ENCODE measurements around the gene NCBP1. TPM values are rescaled to one million over a fixed set of nuclear protein-coding genes. Genes with fewer than 3 reads are reported as not detected.
"Not testable (repeated sequence)": the region's sequence is repeated elsewhere in the genome, so short reads cannot be mapped to it uniquely, and the experiment has no call there.

The NCBP1 gene
- total RNA-seq, 1 donor from 2014 or later: 37.4 TPM

DNA sequence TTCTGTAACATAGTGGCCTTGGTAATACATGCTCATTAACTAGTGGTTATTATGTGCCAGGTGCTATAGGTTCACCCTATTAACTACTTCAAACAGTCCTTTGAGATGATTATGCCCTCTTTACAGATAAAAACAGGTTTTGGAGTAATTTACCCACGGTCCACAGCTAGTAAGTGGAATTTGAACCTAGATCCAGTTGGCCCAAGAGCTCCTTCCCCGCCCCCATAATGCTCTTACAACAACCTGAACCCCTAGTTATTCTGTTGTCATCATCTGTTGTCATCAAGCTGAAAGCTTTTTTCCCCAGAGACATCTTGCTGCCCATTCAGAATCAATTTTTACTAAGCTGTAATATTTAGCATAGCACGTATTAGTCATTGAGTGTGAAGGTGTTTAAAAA is 40.3 kb downstream of the NCBP1 start:
- no peak for DNase-seq (ENCODE audit: low read depth)

DNA sequence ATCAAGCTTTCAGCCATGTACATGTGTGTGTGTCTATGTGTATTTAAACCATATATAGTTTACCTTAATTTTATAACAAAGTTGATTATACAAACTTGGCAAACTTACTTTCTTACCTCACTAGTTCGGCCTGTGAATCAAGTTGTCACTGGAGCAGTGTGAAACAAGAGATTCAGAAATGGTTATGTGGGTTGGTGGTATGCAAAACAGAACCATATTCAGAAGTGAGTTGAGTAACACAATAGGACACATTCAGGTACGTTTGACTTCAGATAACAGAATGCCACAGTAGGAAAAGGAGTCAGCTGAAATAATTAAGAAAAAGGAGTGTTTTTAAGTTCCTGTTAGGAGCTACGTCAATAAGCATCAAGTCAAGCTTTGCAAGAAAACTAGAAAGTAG is 42.0 kb downstream of the NCBP1 start:
- DNase-seq (ENCODE audit: low read depth): peak; percentile 22

DNA sequence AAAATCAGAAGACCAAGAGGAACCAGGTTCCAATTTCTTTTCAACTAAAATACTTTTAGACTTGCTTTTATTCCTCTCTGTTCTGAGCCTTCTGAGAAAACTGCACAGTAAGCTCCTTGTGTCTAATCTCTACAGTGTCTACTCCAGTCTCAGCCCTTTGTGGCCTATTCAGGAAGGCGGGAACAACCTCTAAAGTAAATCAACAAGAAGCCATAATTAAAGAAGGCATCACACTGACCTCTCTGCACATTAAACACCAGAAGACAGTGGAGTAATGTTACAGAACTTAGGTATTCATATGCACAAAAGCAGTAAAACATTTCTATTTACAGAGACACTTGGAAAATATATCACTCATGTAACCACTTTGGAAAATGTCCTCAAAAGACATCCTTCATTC is 48.6 kb downstream of the NCBP1 start:
- DNase-seq (ENCODE audit: low read depth): no peak

DNA sequence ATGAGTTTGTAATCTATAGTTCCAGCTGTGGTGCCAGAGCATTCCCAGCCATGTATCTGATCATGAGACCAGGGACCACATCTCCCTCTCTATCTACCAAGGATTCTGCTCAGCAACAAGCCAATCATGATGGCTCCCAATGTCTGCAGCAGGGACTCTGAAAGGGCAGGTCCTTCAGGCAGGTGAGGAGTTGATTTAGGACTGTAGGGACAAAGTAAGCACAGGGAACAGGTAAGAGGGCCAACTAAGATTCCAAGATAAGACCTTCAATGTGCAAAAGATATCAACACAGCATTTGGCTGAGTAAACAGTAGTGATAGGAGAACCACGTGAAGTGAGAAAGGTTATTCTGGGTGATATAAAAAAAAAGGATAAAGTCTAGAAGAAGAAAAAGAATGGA is 55.0 kb downstream of the NCBP1 start:
- no peak for DNase-seq (ENCODE audit: low read depth)

DNA sequence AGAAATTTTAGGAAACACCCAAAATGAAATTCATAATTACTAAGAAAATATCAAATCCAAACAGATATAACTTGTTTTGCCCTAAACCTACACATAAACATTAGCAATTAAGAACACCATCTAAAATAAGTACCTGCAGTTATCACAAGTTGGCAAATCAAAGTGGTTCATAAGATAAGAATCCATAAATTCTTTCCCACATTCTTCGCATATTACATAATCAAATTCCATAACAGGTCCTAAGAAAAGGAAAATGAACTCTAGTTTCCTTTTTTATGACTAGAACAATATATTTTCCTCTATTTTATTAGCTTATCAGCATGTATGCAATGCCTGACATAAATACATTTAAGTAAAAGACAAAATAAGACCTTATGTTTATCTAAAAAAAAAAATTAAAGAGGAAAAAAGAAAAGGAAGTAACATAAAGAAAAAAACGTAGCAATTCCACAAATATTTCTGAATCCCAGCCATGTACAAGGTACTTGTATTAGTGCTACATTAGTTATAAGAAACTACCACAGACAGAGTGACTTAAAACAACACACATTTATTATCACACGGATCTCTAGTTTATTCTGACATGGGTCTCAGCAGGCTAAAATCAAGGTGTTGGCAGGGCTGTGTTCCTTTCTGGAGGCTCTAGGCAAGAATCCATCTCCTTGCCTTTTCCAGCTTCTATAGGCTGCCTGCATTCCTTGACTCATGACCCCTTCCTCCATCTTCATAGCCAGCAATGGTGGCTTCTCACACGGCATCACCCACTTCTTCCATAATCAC is 56.0 kb downstream of the NCBP1 start:
- DNase-seq (ENCODE audit: low read depth): no peak

DNA sequence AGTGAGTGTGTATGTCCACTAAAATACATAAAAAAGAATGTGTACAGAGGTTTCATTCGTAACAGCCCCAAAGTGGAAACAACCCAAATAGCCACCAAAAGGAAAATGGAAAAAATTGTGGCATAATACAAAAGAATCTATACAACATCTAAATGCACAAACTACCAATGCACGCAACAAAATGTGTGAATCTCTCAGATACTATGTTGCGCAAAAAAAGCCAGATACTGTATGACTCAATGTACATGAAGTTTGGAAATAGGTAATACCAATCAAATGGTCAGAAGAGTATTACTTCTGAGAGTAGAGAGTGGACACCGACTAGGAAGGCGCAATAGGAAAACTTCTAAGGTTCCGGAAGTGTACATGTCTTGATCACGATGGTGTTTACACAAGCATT is 61.1 kb downstream of the NCBP1 start:
- no peak for DNase-seq (ENCODE audit: low read depth)

DNA sequence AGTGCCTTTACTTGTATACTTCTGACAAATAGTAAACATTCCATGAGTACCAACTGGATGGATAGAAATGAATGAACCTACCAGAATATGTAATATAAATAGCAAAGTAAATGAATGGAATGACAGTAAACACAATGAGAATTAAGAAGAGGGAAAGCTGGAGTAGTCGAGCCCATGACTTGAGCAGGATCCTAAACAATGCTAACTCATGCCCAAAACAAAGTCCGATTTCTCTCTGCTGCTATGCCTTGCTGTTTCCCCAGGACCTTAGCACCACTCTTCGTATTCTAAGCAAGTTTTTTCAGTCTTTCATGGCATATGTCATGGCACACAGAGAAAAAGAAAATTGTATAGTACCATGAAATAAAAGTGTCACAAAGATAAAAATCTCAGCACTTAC is 61.8 kb downstream of the NCBP1 start:
- DNase-seq (ENCODE audit: low read depth): no peak

DNA sequence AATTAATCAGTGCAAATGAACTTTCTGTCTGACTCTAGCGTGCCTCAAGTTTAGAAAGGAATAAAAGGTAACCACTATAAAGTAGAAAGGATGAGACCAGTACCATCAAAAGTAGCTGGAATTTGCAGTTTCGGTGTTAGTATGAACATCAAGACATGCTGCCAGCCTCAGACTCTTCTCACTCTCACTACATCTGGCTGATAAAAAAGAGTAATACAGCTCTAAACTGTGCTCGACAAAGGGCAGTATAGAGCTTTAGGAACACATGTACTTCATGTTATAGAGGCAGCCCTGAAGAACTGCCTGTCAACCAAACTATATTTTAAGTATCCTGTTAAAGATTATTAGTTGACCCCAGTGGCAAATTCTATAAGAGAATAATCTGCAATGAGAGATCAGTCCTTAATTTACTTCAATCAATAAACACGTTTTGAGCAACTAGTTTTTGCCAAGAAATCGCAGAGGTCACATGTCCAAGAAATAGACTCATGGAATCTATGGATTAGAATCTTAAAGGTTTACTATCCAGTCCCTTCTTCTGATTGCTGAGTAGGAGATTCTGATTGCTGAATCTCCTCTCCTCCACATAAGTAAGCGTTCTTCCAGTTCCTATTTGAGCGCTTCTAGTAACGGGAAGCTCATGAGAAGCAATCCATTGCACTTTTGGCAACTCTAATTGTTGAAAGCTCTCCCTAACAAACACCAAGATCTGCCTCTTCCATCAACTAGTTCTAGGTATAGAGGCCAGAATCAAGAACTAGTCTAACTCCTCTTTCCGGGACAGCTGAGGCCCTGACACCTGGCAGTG is 62.6 kb downstream of the NCBP1 start:
- DNase-seq (ENCODE audit: low read depth): no peak

DNA sequence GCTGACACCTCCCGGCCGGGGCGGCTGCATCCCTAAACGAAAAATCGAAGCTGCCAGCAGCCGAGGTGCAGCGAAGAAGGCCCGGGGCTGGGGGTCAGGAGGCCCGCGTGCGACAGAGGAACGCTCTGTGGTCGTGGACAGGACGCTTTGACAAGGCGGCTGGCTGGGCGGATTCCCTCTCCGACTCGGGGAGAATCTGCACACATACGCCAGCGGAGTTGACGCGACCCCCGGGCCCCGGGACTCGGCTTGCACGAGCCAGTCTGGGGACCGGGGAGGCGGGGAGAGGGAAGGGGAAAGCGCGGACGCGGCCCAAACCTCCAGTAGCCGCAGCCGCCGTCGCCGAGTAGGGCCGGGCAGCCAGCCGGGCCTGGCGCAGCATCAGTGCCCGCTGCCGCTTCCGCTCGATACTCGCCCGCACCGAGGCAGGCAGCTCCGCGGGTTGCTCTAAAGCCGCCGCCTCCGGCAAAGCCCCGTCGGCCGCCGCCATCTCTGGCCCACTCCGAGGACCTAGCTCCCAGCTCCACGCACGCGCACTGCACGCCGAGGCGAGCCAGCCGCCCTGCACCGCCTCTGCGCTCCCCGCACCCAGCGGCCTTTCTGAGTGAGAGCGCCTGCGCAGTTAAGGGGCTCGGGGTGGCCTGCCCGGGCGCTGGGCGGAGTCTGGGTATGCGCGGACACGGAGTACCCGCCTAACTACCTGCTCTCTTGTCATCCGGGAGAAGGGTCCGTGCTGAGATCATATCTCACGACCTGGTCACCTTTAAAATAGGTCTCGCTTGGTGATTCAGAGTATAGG is 63.4 kb downstream of the NCBP1 start, which contains the start of gene XPA:
Gene XPA, minus strand, starts transcription at position 538 of the 799 bp plus-strand sequence. Its CDS starts 48 bp downstream, at position 490.
- DNase-seq (ENCODE audit: low read depth): peak; percentile 98

DNA sequence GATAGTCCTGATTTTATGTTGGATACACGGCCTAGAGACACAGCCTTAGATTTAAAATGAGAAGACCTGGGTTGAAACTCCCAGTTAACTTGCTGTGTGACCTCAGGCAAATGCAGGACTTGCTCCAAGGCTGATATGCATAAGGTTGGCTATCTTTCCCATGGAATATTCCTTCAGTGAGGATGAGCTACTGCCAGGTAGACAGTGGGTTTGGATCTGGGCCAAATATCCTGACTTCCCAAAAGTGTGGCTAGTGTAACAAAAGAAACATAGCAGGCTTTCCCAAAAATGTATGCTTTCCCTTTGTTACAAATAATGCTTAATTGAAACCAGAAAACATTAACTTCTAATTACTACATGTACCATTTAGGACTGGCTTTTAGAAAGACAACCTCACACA is 64.2 kb downstream of the NCBP1 start:
- DNase-seq (ENCODE audit: low read depth): no peak

DNA sequence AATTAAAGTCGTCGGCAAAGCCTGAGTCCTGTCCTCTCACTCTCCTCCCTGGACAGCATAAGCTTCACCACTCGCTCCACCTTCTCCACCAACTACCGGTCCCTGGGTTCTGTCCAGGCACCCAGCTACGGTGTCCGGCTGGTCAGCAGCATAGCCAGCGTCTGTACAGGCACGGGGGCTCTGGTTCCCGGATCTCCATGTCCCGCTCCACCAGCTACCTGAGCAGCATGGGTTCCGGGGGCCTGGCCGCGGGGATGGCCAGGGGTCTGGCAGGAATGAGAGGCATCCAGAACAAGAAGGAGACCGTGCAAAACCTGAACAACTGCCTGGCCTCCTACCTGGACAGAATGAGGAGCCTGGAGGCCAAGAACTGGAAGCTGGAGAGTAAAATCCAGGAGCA is 65.2 kb downstream of the NCBP1 start:
- no peak for DNase-seq (ENCODE audit: low read depth)

DNA sequence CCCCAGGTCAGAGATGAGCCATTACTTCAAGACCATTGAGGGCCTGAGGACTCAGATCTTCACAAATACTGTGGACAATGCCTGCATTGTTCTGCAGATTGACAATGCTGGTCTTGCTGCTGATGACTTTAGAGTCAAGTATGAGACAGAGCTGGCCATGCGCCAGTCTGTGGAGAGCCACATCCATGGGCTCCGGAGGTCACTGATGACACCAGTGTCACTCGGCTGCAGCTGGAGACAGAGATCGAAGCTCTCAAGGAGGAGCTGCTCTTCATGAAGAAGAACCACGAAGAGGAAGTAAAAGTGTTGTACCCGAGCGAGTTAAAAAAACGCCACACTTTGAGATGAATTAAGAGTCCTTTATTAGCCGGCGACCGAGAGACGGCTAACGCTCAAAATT is 65.7 kb downstream of the NCBP1 start:
- DNase-seq (ENCODE audit: low read depth): peak; percentile 17

DNA sequence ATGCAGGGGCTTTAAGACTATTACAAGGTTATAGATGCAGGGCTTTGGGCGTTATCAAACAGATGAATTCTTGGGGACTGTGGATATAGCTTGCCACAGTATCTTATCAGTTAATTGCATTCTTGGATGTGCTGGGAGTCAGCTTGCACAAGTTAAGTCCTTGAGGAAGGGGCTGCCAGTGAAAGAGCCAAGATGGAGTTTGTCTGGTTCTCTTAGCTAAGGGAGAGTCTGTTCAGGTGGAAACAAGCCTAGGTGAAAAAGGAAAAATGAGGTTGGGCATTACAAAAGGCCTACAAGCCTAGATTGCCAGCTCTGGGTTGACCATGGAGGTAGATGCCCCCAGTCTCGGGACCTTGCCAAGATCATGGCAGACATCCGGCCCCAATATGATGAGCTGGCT is 66.2 kb downstream of the NCBP1 start:
- not testable (repeated sequence) for DNase-seq (ENCODE audit: low read depth)

DNA sequence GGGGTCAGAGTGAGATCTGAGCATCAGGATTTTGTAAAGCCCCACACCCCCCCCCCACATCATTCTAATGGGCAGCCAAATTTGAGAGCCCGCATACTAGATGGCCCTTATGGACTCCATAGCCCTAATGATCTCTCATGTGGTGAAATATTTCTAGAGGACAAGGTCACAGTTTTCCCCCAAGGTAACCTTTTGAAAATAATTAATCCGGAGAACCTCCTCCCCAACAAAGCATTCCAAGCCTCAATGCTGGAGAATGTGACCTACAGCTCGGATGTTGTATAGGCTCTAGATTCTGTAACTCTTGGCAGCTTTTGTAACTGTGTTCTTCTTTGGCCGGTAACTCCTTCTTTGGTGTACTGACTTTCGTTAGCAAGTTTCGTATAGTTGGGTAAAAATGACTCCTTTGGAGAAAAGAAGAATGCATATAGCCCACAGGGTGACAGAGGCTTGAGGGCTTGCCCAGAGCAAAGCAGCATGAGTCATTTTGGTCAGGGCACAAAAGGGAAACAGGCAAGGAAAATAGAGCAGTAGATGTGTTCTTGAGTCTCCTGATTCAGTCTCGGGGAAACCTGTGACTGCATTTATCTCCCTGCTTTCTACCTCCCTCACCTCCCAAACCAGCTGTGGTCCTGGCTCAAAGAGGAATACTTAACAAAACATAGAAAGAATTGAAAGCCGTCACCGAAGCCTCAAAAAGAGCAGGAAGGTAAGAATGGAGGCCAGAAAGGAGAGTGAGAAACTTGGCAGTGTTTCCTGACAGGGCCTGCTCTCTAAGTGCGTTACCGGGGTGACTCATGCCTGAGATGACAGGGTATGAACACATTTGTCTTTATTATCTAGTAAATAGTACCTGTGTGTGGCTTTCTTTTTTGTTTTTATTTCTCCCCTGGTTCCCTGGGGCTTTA is 70.1 kb downstream of the NCBP1 start:
- peak; percentile 87 for DNase-seq (ENCODE audit: low read depth)

DNA sequence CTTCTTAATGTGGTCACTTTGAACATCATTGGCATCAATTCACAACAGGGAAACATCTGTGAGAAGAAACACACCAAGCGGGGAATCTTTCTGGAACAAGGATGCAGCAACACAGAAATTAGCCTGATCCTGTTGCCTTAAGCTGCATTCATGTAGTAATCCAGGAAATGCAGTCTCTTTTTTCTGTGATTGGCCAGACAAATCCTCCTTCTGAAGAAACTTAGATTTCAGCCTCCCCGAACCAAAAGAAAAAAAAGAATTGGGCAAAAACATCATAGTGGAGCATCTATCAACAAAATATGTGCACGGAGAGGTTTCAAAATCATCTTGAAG is 70.7 kb downstream of the NCBP1 start:
- no peak for DNase-seq (ENCODE audit: low read depth)

DNA sequence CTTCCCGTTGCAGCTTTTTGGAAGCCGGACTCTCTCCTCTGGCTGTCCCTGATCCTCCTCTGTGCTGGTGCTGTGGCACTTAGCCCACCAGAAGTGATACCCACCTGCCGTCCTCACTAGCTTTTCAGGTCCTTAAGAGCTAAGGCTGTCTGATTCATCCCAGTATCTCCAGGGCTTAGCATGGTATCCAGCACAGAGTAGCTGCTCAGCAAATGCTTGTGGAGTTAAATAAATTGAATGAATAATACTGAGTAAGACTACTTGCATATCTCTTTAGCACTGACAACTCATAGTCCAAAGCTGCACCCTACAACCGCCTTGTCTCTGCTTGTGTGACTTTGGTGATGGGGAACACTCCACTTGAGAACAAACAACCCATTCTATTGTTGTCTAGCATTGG is 71.2 kb downstream of the NCBP1 start:
- DNase-seq (ENCODE audit: low read depth): no peak

DNA sequence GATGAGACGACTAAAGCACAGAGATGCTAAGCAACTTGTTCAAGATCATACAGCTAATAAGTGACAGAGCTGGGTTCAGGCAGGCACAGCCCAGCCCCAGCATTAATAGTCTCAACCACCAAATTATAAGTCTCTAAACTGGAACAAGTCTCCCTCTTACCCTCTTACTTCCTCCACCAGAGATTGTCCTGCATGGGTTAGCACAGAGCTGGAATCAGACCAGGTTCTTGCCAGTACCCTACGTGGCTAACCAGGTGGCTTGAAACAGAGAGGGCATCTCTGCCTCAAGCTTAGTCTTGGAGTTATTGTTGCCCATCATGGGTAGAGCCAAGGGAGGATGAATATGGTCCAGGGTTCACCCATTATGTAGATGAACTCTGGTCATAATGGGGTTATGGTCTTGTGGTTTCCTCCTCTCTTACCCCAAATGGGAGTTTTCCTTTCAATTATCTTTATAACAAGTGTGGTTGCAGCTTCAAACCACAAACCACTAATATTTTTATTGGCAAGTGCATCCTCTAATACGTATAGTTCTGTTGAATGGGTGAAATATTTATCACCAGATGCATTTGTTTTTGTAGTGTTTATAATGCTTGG is 71.8 kb downstream of the NCBP1 start:
- no peak for DNase-seq (ENCODE audit: low read depth)

DNA sequence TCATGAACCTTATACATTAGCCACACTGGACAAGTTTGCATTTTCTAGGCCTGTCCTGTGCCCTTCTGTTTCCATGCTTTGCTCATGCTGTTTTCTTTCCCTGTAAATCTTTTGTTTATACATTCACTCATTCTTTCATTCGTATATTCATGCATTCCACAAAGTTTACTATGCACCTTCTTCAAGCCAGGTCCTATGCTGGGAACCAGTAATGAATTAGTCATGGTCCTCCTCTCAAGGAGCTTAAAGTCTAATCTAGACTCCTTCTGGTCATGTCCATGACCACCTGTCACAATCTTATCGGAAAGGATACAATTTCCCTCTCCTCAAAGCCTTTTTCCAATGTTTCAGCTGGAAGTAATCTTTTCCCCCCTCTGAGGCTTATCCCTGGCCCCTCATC is 72.6 kb downstream of the NCBP1 start:
- no peak for DNase-seq (ENCODE audit: low read depth)

DNA sequence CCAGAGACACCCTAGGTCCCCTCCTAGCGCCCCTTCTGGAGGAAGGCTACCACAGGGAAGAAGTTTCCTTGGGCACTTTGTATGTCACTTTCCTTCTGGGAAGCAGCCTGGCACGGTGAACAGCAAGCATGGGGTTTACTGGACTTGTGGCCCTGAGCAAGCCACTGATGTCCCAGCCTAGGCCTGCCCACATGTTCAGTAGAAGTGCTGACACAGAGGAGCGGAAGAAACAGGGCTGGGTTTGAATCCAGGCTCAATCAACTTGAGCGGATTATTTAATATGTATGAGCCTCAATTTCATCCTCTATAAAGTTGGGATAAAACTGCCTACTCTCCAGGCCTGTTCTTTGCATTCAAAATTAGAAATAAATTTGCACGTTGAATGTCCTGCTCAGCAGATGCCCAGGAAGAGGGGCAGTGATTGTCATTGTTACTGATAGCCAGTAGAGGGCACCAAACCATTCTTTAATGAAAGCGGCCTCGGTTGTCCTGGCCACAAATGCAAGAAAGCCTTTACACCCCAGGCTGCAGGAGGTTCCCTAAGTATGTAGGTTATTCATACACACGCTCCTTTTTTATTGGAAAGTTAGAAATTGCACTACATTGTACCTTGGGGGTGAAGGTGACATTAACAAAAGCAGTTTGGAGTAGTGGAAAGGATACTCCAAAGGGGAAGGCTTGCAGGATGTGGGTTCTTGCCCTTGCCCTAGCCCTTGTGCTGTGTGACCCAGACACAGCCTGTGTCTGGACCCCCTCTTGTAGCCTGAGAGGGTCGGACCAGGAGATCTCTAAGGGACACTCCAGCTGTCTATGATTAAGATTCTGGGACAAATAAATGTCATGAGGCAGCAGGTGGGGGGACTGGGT is 77.0 kb downstream of the NCBP1 start:
- DNase-seq (ENCODE audit: low read depth): peak; percentile 71

All from myocyte (in vitro differentiated cells).